SU-DHL-6 (cell line): ENCODE results near the gene PCNX3.

Source experiments
- H2AFZ ChIP-seq: fragments of 200-600 bp; sonication (generic); 2 replicates; pipeline ENCODE4 v1.6.1; 2014; ENCODE audit warnings: low read depth, mild to moderate bottlenecking, moderate library complexity, mixed read lengths, antibody characterized with exemption, low read length; ENCODE audit not compliant: severe bottlenecking
- H3F3A ChIP-seq: fragments of 200-600 bp; shearing (Covaris generic); 2 replicates; pipeline ENCODE4 v1.6.0; 2016; ENCODE audit warnings: antibody characterized with exemption, mild to moderate bottlenecking; ENCODE audit not compliant: insufficient read depth
- H3K27ac ChIP-seq: fragments of 200-600 bp; sonication (generic); 2 replicates; pipeline ENCODE4 v1.5.1; 2016; ENCODE audit warnings: low read depth, mild to moderate bottlenecking, low read length, moderate library complexity, mixed read lengths
- H3K27me3 ChIP-seq: fragments of 200-600 bp; sonication (generic), shearing (Covaris generic); 2 replicates; pipeline ENCODE4 v1.6.0; 2014; ENCODE audit warnings: mild to moderate bottlenecking, low read length
- H3K36me3 ChIP-seq: fragments of 200-600 bp; sonication (generic); 2 replicates; pipeline ENCODE4 v1.6.1; 2014; ENCODE audit warnings: mild to moderate bottlenecking, low read length, mixed read lengths
- H3K4me2 ChIP-seq: fragments of 300-600, 200-600 bp; shearing (Covaris generic), sonication (generic); 2 replicates; pipeline ENCODE4 v1.6.0; 2014; ENCODE audit warnings: low read length, low read depth, mild to moderate bottlenecking; ENCODE audit not compliant: poor library complexity, severe bottlenecking
- H3K4me3 ChIP-seq: fragments of 200-600 bp; sonication (generic); 2 replicates; pipeline ENCODE4 v1.5.1; 2014; ENCODE audit warnings: antibody characterized with exemption, low read length, mild to moderate bottlenecking, mixed read lengths; ENCODE audit not compliant: insufficient read depth, poor library complexity, severe bottlenecking
- H3K79me2 ChIP-seq: fragments of 200-600 bp; sonication (generic); 2 replicates; pipeline ENCODE4 v1.6.1; 2014; ENCODE audit warnings: mild to moderate bottlenecking, low read length, moderate library complexity; ENCODE audit not compliant: insufficient read depth
- H3K9ac ChIP-seq: fragments of 200-600 bp; sonication (generic); 2 replicates; pipeline ENCODE4 v1.7.0; 2014; ENCODE audit warnings: mild to moderate bottlenecking, low read length
- H3K9me2 ChIP-seq: fragments of 200-600 bp; sonication (generic); replicated peaks from 2 replicates; pipeline ENCODE4 v1.6.1; 2014; ENCODE audit warnings: low read length; ENCODE audit not compliant: insufficient read depth
- H3K9me3 ChIP-seq: fragments of 200-600 bp; sonication (generic); 2 replicates; pipeline ENCODE4 v1.6.1; 2014; ENCODE audit warnings: low read length, mixed read lengths; ENCODE audit not compliant: insufficient read depth
- H4K20me1 ChIP-seq: fragments of 200-600 bp; sonication (generic); 2 replicates; pipeline ENCODE4 v1.6.1; 2014; ENCODE audit warnings: low read depth, mild to moderate bottlenecking, antibody characterized with exemption, low read length, moderate library complexity, mixed read lengths
- EZH2phosphoT487 ChIP-seq: fragments of 200-600 bp; sonication (generic), shearing (Covaris generic); conservative IDR thresholded peaks from 2 replicates; pipeline ENCODE4 v1.6.1; 2018; ENCODE audit warnings: mild to moderate bottlenecking, antibody characterized with exemption, low read length, moderate library complexity, mixed read lengths
- TF ChIP-seq, protein P1 (sequence below): fragments of 200-600 bp; sonication (generic); IDR thresholded peaks from one replicate; pipeline ENCODE4 v1.5.1; 2017; ENCODE audit warnings: antibody characterized with exemption, mild to moderate bottlenecking, low read length, moderate library complexity; ENCODE audit not compliant: insufficient read depth, poor library complexity, severe bottlenecking

PCNX3 gene

DNA sequence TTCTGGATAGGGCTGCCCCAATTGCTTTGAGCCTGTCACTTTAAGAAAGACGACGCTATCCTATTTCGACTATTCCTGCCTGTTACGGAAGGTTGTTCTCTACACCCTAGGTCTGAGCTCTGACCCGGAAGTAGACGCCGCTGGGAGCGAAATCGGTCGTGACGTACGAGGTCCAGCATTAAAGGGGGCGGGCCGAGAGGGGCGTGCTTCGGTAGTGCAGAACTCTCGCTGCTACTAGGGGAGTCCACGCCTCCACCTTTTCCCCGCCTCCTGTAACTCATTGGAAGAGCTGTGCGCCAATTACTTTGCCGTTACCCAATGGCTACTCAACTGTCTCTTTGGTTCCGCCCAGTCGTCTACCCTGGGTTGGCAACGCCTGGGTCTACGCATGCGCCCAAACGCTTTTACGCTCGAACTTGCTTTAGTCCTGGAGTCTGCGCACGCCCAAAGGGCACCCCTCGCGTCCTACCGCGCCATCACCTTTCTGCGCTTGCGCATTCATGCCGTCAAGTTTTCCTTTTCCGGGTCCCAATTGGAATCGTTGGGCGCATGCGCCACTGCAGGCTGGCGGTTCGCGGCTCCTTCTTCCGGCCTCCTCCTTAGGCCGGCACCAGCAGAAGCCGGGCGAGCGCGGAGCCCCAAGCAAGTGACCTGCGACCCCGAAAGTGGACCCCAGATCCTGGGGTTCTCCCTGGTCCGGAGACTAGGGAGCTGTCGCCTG, at the start of gene PCNX3:
PCNX3 (plus strand) TSS at position 548 of the 721 bp plus-strand sequence. CDS start 536 bp downstream, outside the sequence.
- TF ChIP-seq, protein P1, sequence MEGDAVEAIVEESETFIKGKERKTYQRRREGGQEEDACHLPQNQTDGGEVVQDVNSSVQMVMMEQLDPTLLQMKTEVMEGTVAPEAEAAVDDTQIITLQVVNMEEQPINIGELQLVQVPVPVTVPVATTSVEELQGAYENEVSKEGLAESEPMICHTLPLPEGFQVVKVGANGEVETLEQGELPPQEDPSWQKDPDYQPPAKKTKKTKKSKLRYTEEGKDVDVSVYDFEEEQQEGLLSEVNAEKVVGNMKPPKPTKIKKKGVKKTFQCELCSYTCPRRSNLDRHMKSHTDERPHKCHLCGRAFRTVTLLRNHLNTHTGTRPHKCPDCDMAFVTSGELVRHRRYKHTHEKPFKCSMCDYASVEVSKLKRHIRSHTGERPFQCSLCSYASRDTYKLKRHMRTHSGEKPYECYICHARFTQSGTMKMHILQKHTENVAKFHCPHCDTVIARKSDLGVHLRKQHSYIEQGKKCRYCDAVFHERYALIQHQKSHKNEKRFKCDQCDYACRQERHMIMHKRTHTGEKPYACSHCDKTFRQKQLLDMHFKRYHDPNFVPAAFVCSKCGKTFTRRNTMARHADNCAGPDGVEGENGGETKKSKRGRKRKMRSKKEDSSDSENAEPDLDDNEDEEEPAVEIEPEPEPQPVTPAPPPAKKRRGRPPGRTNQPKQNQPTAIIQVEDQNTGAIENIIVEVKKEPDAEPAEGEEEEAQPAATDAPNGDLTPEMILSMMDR = no peak
- TF ChIP-seq EZH2phosphoT487 = no peak
- Histone ChIP-seq H3F3A (no peaks in the 10 kb centered on the region), H3K27ac (peak within 1 kb of the TSS; percentile 76), H3K36me3 (no peaks in the 10 kb centered on the region), H3K9ac (peak within 1 kb of the TSS; percentile 92), H3K4me2 (peak within 1 kb of the TSS; percentile 91), H4K20me1 (no peaks in the 10 kb centered on the region; the same call in 1 of the 2 replicates), H3K27me3 (no peaks in the 10 kb centered on the region), H3K9me3 (no peaks in the 10 kb centered on the region), H3K9me2 (no peaks in the 10 kb centered on the region), H2AFZ (peak within 1 kb of the TSS; percentile 32), H3K79me2 (peaks cover 35% of the 10 kb centered on the region), H3K4me3 (peak within 1 kb of the TSS; percentile 86)

DNA sequence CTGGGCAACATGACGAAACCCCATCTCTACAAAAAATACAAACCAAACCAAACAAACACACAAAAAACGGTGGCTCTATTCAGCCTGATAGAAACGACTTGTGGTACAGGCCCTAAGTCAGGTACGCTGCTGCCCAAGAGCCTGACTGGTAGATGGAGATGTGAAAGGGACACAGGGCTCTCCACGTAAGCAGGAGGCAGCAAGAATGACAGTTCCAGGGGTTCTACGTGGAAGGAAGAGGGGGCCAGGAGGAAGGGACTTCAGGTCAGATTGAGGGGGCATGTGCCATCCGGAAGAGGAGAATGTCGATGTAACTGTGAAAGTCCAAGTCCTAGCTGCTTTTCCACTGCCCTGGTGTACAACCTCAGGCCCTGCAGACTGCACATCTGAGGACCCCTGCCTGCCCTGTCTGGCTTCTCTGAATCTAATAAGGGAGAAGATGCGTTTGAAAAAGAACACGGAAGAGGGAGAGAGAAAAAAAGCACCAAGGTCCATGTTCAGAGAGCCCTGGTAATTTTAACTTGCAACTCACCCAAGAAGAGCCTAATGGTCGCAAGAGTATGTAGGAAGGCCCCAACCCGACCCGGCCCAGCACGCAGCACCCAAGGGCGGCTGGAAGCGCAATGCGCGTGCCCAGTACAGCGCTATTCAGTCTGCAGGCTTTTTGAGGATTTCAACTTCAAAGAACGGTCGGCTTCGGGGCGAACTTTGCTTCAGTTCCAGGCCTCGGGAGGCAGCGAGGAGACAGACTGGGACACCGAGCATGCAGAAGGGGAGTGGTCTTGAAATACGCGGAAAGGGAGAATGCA, 46.2 kb upstream of the PCNX3 start:
- peak overlapping the region; percentile 95 for H3K4me3 ChIP-seq
- H3K27ac ChIP-seq = peak overlapping the region; percentile 86
- peak overlapping the region; percentile 90 for H2AFZ ChIP-seq
- peak overlapping the region; percentile 89 for H3K4me2 ChIP-seq
- H4K20me1 ChIP-seq = no peaks in the 10 kb centered on the region
- no peaks in the 10 kb centered on the region for H3K27me3 ChIP-seq
- H3K79me2 ChIP-seq = peaks cover 20% of the 10 kb centered on the region; the same call in 1 of the 2 replicates
- TF ChIP-seq, protein P1 = no peak
- TF ChIP-seq EZH2phosphoT487 = no peak
- peak overlapping the region; percentile 84 for H3K9ac ChIP-seq
- no peaks in the 10 kb centered on the region for H3K9me2 ChIP-seq
- H3K36me3 ChIP-seq = no peaks in the 10 kb centered on the region
- no peaks in the 10 kb centered on the region for H3K9me3 ChIP-seq
- no peaks in the 10 kb centered on the region for H3F3A ChIP-seq

- no peaks in the 10 kb centered on the region for H3K9me3 ChIP-seq
- peaks cover 20% of the 10 kb centered on the region; the same call in 1 of the 2 replicates for H3K79me2 ChIP-seq
- H3K27me3 ChIP-seq = no peaks in the 10 kb centered on the region
- peaks cover 7% of the 10 kb centered on the region for H3F3A ChIP-seq
- peak within 1 kb of the TSS; percentile 86 for H3K27ac ChIP-seq
- peak within 1 kb of the TSS; percentile 97 for H3K4me2 ChIP-seq
- no peaks in the 10 kb centered on the region for H3K36me3 ChIP-seq
- H2AFZ ChIP-seq = peak within 1 kb of the TSS; percentile 90
- H3K9ac ChIP-seq = peak within 1 kb of the TSS; percentile 84
- no peaks in the 10 kb centered on the region for H4K20me1 ChIP-seq
- H3K4me3 ChIP-seq = peak within 1 kb of the TSS; percentile 95
- TF ChIP-seq, protein P1 = peak; percentile 32
- no peak for TF ChIP-seq EZH2phosphoT487
- H3K9me2 ChIP-seq = no peaks in the 10 kb centered on the region
Observed at GRCh38 chr11:65569973-65570918, 45.3 kb upstream of the PCNX3 start, which contains the start of gene ZNRD2. Gene ZNRD2, plus strand, starts transcription at chr11:65570477. Its CDS starts 15 bp downstream, at chr11:65570492.
